ENCODE data around the gene SCG2. TPM values are rescaled to one million over a fixed set of nuclear protein-coding genes. Genes with fewer than 3 reads are reported as not detected.

Gene SCG2
- total RNA-seq, 1 experiment from 2014 or later, result 19.8 TPM

DNA sequence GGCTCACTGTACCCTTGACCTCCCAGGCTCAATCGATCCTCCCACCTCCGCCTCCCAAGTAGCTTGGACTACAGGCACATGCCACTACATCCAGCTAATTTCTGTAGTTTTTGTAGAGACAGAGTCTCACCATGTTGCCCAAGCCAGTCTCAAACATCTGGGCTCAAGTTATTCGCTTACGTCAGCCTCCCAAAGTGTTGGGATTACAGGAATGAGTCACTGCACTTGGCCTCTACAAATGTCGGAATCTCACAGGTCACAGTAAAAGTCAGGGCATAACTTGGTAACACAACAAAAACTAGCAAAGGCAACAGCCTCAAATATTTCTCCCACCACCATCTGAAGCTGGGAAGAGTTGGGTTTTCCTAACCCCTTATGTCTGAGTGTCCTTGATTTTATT is 25.3 kb downstream of the SCG2 start:
- CTCF ChIA-PET, result interaction anchor here (1.6 kb wide), 1 partner anchor 270 kb away, joined by 3 read pairs; no protein-coding TSS in a partner anchor
- POLR2A ChIA-PET, result interaction anchor here (1.3 kb wide), 1 partner anchor 12 kb away, joined by 4 read pairs; no protein-coding TSS in a partner anchor
- no peaks in the 10 kb centered on the region for H3K27me3 ChIP-seq (ENCODE audit: insufficient read depth, low read length)
- H3K9me3 ChIP-seq (ENCODE audit: control insufficient read depth in 1 of 2, insufficient read depth in 1 of 2, low read depth in 1 of 2, low read length in 2 of 2), result no peaks in the 10 kb centered on the region
- H3K4me2 ChIP-seq (ENCODE audit: low read length), result peak overlapping the region; percentile 58
- H2AFZ ChIP-seq (ENCODE audit: low read depth, low read length, poor library complexity, severe bottlenecking), result peak overlapping the region; percentile 75
- H4K20me1 ChIP-seq (ENCODE audit: insufficient read depth), result no peaks in the 10 kb centered on the region
- H3K4me1 ChIP-seq (ENCODE audit: control insufficient read depth in 1 of 2, insufficient read depth in 2 of 2, low read length in 2 of 2), result peaks cover 35 to 48% of the 10 kb centered on the region in 2 experiments
- intact Hi-C loops (cut with micrococcal nuclease), result no loop called here
- peak; percentile 73 for DNase-seq (ENCODE audit: low read depth, low spot score)
- H3K27ac ChIP-seq (ENCODE audit: low read depth, low read length), result peak overlapping the region; percentile 67
- H3K9me2 ChIP-seq (ENCODE audit: insufficient read depth), result no peaks in the 10 kb centered on the region
- H3K4me3 ChIP-seq (replicated peaks in 1 of 2; ENCODE audit: low read depth in 1 of 2, low read length in 2 of 2), result peak overlapping the region in 1 of 2 experiments; percentile 29; a peak in 1 of 4 replicates
- no peaks in the 10 kb centered on the region for H3K79me2 ChIP-seq (ENCODE audit: insufficient read depth, low read length)
- H3K36me3 ChIP-seq (ENCODE audit: control insufficient read depth in 1 of 2, insufficient read depth in 2 of 2, low read length in 2 of 2), result no peaks in the 10 kb centered on the region
- H3K9ac ChIP-seq (ENCODE audit: low read length), result peak overlapping the region; percentile 23
- no TSS peak for BruUV-seq (replicated peaks)
- RAD21 ChIA-PET (ENCODE audit: low non-redundant PET in 1 of 2, low total read pairs in 2 of 2, uncharacterized antibody in 2 of 2, unreplicated experiment in 2 of 2), result no interaction called here
- ATAC-seq, result peak; percentile 84
- TF ChIP-seq, protein P1, sequence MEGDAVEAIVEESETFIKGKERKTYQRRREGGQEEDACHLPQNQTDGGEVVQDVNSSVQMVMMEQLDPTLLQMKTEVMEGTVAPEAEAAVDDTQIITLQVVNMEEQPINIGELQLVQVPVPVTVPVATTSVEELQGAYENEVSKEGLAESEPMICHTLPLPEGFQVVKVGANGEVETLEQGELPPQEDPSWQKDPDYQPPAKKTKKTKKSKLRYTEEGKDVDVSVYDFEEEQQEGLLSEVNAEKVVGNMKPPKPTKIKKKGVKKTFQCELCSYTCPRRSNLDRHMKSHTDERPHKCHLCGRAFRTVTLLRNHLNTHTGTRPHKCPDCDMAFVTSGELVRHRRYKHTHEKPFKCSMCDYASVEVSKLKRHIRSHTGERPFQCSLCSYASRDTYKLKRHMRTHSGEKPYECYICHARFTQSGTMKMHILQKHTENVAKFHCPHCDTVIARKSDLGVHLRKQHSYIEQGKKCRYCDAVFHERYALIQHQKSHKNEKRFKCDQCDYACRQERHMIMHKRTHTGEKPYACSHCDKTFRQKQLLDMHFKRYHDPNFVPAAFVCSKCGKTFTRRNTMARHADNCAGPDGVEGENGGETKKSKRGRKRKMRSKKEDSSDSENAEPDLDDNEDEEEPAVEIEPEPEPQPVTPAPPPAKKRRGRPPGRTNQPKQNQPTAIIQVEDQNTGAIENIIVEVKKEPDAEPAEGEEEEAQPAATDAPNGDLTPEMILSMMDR (IDR thresholded peaks at IDR 0.05 in 2 of 3, conservative IDR thresholded peaks at IDR 0.05 in 1 of 3; ENCODE audit: borderline replicate concordance in 1 of 3, insufficient read depth in 1 of 3, low read depth in 2 of 3, low read length in 2 of 3), result no peak
- TF ChIP-seq SP1 (IDR thresholded peaks at IDR 0.05; ENCODE audit: low read depth) (peak; percentile 82), MAX (IDR thresholded peaks at IDR 0.05) (peak; percentile 70), EZH2 (IDR thresholded peaks at IDR 0.05) (no peak), CEBPB (IDR thresholded peaks at IDR 0.05; ENCODE audit: low read depth) (peak; percentile 80), ZBTB33 (IDR thresholded peaks at IDR 0.05; ENCODE audit: extremely low read depth, insufficient replicate concordance, low read length) (no peak), YY1 (IDR thresholded peaks at IDR 0.05; ENCODE audit: extremely low read depth, insufficient replicate concordance, low read depth, low read length) (peak; percentile 64), POLR2A (IDR thresholded peaks at IDR 0.05; ENCODE audit: borderline replicate concordance, extremely low read depth, insufficient read depth, insufficient read length) (no peak), JUND (IDR thresholded peaks at IDR 0.05) (peak; percentile 89), RAD21 (IDR thresholded peaks at IDR 0.05; ENCODE audit: low read depth) (0 out of 2 replicates have a peak, but pooled peaks have one; percentile 5), SRF (IDR thresholded peaks at IDR 0.05; ENCODE audit: low read depth) (no peak), EZH2phosphoT487 (IDR thresholded peaks at IDR 0.05; ENCODE audit: borderline replicate concordance) (no peak), REST (IDR thresholded peaks at IDR 0.05; ENCODE audit: low read depth) (no peak), POLR2AphosphoS5 (IDR thresholded peaks at IDR 0.05; ENCODE audit: low read depth, low read length) (peak; percentile 47), ATF3 (IDR thresholded peaks at IDR 0.05) (peak; percentile 82), CBX3 (IDR thresholded peaks at IDR 0.05; ENCODE audit: low read depth) (peak; percentile 95), ELF1 (IDR thresholded peaks at IDR 0.05; ENCODE audit: borderline replicate concordance, low read depth) (no peak), SIN3A (IDR thresholded peaks at IDR 0.05; ENCODE audit: low read depth) (peak; percentile 65; the same call in 1 of the 2 replicates), ZFX (IDR thresholded peaks at IDR 0.05) (no peak), TCF7L2 (IDR thresholded peaks at IDR 0.05; ENCODE audit: borderline replicate concordance, extremely low read depth, insufficient read depth, insufficient read length) (no peak), ZNF274 (IDR thresholded peaks at IDR 0.05; ENCODE audit: low read depth, low read length) (no peak)
